Measurements from ENCODE around the gene RAB12. TPM values are rescaled to one million over a fixed set of nuclear protein-coding genes. Genes with fewer than 3 reads are reported as not detected.

The RAB12 gene
- total RNA-seq, 1 experiment from 2014 or later = 32.7 TPM

GRCh38 chr18:8635087-8635486 lies 25.9 kb downstream of the RAB12 start (continued):
- TF ChIP-seq, protein P1, sequence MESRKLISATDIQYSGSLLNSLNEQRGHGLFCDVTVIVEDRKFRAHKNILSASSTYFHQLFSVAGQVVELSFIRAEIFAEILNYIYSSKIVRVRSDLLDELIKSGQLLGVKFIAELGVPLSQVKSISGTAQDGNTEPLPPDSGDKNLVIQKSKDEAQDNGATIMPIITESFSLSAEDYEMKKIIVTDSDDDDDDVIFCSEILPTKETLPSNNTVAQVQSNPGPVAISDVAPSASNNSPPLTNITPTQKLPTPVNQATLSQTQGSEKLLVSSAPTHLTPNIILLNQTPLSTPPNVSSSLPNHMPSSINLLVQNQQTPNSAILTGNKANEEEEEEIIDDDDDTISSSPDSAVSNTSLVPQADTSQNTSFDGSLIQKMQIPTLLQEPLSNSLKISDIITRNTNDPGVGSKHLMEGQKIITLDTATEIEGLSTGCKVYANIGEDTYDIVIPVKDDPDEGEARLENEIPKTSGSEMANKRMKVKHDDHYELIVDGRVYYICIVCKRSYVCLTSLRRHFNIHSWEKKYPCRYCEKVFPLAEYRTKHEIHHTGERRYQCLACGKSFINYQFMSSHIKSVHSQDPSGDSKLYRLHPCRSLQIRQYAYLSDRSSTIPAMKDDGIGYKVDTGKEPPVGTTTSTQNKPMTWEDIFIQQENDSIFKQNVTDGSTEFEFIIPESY (IDR thresholded peaks at IDR 0.05; ENCODE audit: extremely low read depth, insufficient replicate concordance, low read length) = no peak
- no peak for TF ChIP-seq JUND (IDR thresholded peaks at IDR 0.05)

GRCh38 chr18:8639762-8640161 lies 30.5 kb downstream of the RAB12 start:
- Histone ChIP-seq H4K20me1 (ENCODE audit: insufficient read depth) (no peaks in the 10 kb centered on the region), H3K4me3 (replicated peaks in 1 of 2; ENCODE audit: low read depth in 1 of 2, low read length in 2 of 2) (no peak overlapping the region), H3K9me2 (ENCODE audit: insufficient read depth) (no peaks in the 10 kb centered on the region), H3K36me3 (ENCODE audit: control insufficient read depth in 1 of 2, insufficient read depth in 2 of 2, low read length in 2 of 2) (peaks cover 13 to 24% of the 10 kb centered on the region in 2 experiments), H3K4me1 (ENCODE audit: control insufficient read depth in 1 of 2, insufficient read depth in 2 of 2, low read length in 2 of 2) (no peaks in the 10 kb centered on the region), H3K9me3 (ENCODE audit: control insufficient read depth in 1 of 2, insufficient read depth in 1 of 2, low read depth in 1 of 2, low read length in 2 of 2) (no peaks in the 10 kb centered on the region), H3K27me3 (ENCODE audit: insufficient read depth, low read length) (no peaks in the 10 kb centered on the region), H3K9ac (ENCODE audit: low read length) (no peak overlapping the region), H3K79me2 (ENCODE audit: insufficient read depth, low read length) (no peaks in the 10 kb centered on the region), H3K27ac (ENCODE audit: low read depth, low read length) (no peak overlapping the region), H3K4me2 (ENCODE audit: low read length) (no peak overlapping the region), H2AFZ (ENCODE audit: low read depth, low read length, poor library complexity, severe bottlenecking) (no peak overlapping the region)
- ChIA-PET POLR2A (no interaction called here), RAD21 (ENCODE audit: low non-redundant PET in 1 of 2, low total read pairs in 2 of 2, uncharacterized antibody in 2 of 2, unreplicated experiment in 2 of 2) (no interaction called here), CTCF (no interaction called here)
- DNase-seq (ENCODE audit: low read depth, low spot score) = no peak
- no peak for ATAC-seq
- TF ChIP-seq JUND (IDR thresholded peaks at IDR 0.05) (no peak), POLR2AphosphoS5 (IDR thresholded peaks at IDR 0.05; ENCODE audit: low read depth, low read length) (no peak), EGR1 (IDR thresholded peaks at IDR 0.05; ENCODE audit: low read depth) (no peak), TCF7L2 (IDR thresholded peaks at IDR 0.05; ENCODE audit: borderline replicate concordance, extremely low read depth, insufficient read depth, insufficient read length) (no peak)
- intact Hi-C loops (cut with micrococcal nuclease) = no loop called here
- BruUV-seq (replicated peaks) = no TSS peak

DNA sequence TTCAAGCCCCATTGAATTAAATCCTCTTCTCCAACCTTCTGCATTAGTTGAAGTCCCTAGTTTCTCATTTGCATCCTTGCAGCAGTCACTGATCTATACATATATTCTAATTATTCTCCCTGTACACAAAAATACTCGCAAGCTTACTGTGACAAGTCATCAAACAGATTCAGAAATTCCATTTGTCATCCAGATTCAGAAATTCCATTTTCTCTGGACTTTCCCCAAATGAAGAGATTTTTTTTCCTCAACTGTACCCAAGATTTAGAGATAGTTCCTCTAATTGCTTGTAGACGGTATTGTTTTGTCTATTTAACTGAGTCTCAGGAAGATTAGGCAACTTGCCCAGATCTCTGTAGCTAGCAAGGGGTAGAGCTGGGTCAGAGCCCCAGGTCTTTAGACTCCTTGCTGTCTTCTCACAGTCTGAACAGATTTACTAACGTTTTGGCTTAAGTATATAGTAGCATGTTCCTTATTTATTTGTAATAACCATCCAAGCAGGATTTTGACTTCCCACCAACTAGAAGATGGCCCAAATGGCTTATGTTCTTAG lies 34.2 kb downstream of the RAB12 start:
- no peaks in the 10 kb centered on the region for H3K79me2 ChIP-seq (ENCODE audit: insufficient read depth, low read length)
- ATAC-seq (no peak), DNase-seq (ENCODE audit: low read depth, low spot score) (no peak)
- H3K9me3 ChIP-seq (ENCODE audit: control insufficient read depth in 1 of 2, insufficient read depth in 1 of 2, low read depth in 1 of 2, low read length in 2 of 2) = no peaks in the 10 kb centered on the region
- POLR2A ChIA-PET = no interaction called here
- H3K4me3 ChIP-seq (replicated peaks in 1 of 2; ENCODE audit: low read depth in 1 of 2, low read length in 2 of 2) = no peak overlapping the region
- no peak overlapping the region for H3K27ac ChIP-seq (ENCODE audit: low read depth, low read length)
- H3K36me3 ChIP-seq (ENCODE audit: control insufficient read depth in 1 of 2, insufficient read depth in 2 of 2, low read length in 2 of 2) = peaks cover 0 to 3% of the 10 kb centered on the region in 2 experiments; a peak in 3 of 4 replicates
- no peaks in the 10 kb centered on the region for H4K20me1 ChIP-seq (ENCODE audit: insufficient read depth)
- RAD21 ChIA-PET (ENCODE audit: low non-redundant PET in 1 of 2, low total read pairs in 2 of 2, uncharacterized antibody in 2 of 2, unreplicated experiment in 2 of 2) = no interaction called here
- H3K27me3 ChIP-seq (ENCODE audit: insufficient read depth, low read length) = no peaks in the 10 kb centered on the region
- no peak overlapping the region for H3K4me2 ChIP-seq (ENCODE audit: low read length)
- no TSS peak for BruUV-seq (replicated peaks)
- CTCF ChIA-PET = no interaction called here
- TF ChIP-seq ZNF274 (IDR thresholded peaks at IDR 0.05; ENCODE audit: low read depth, low read length) (no peak), CTCF (IDR thresholded peaks at IDR 0.05 in 2 of 3, conservative IDR thresholded peaks at IDR 0.05 in 1 of 3; ENCODE audit: borderline replicate concordance in 1 of 3, insufficient read depth in 1 of 3, low read depth in 2 of 3, low read length in 2 of 3) (no peak), POLR2AphosphoS5 (IDR thresholded peaks at IDR 0.05; ENCODE audit: low read depth, low read length) (no peak), EZH2phosphoT487 (IDR thresholded peaks at IDR 0.05; ENCODE audit: borderline replicate concordance) (no peak), EGR1 (IDR thresholded peaks at IDR 0.05; ENCODE audit: low read depth) (no peak), YY1 (IDR thresholded peaks at IDR 0.05; ENCODE audit: extremely low read depth, insufficient replicate concordance, low read depth, low read length) (no peak), ATF3 (IDR thresholded peaks at IDR 0.05) (no peak), CEBPB (IDR thresholded peaks at IDR 0.05; ENCODE audit: low read depth) (no peak), MAX (IDR thresholded peaks at IDR 0.05) (no peak)
- intact Hi-C loops (cut with micrococcal nuclease) = no loop called here
- no peak overlapping the region for H2AFZ ChIP-seq (ENCODE audit: low read depth, low read length, poor library complexity, severe bottlenecking)
- no peak overlapping the region for H3K9ac ChIP-seq (ENCODE audit: low read length)
- no peaks in the 10 kb centered on the region for H3K4me1 ChIP-seq (ENCODE audit: control insufficient read depth in 1 of 2, insufficient read depth in 2 of 2, low read length in 2 of 2)
- no peaks in the 10 kb centered on the region for H3K9me2 ChIP-seq (ENCODE audit: insufficient read depth)
